K562 treated with DMSO at 1 percent for 4 hours (cell line): ENCODE measurements around the gene TIPARP. TPM values are rescaled to one million over a fixed set of nuclear protein-coding genes. Genes with fewer than 3 reads are reported as not detected.

Source experiments
- total RNA-seq: library from RNA; unstranded; fragments of 300-600 nt; gene quantifications from 2 replicates; pipeline ENCODE4 v1.2.3, GENCODE V29; 2022; ENCODE audit not compliant: insufficient read depth

TIPARP gene
- total RNA-seq = 14.1 and 18.3 TPM in 2 replicates

GRCh38 chr3:156674046-156674910 lies at the start of gene TIPARP:
TIPARP (plus strand) TSS chr3:156674590; CDS start chr3:156677698, 3,108 bp downstream.

Other genes starting within 250 kb of the TIPARP start
- gene SSR3, start 119.5 kb upstream of the TIPARP start, total RNA-seq = 75.4 and 82.6 TPM in 2 replicates
- gene LEKR1, start 151.8 kb downstream of the TIPARP start, total RNA-seq = not detected in 2 replicates